Smooth muscle cell (in vitro differentiated cells): ENCODE measurements around the gene SELPLG. TPM values are rescaled to one million over a fixed set of nuclear protein-coding genes. Genes with fewer than 3 reads are reported as not detected.
A peak's percentile ranks its signal among the peaks of the same experiment; 100 is the strongest.
"Not testable (repeated sequence)": the region's sequence is repeated elsewhere in the genome, so short reads cannot be mapped to it uniquely, and the experiment has no call there.

Experiments used
- DNase-seq: peaks from one replicate; lab custom pipeline; 2025; ENCODE audit not compliant: unreplicated experiment; lab: John Stamatoyannopoulos, UW
- H2AFZ ChIP-seq: fragments of 200-600 bp; sonication (generic); 2 replicates; pipeline ENCODE4 v1.6.0; 2016; ENCODE audit warnings: antibody characterized with exemption, low read depth, mild to moderate bottlenecking
- H3F3A ChIP-seq: fragments of 200-600 bp; sonication (generic); 2 replicates; pipeline ENCODE4 v1.6.0; 2017; ENCODE audit warnings: antibody characterized with exemption, low read depth
- H3K27ac ChIP-seq: fragments of 200-600 bp; sonication (generic); 2 replicates; pipeline ENCODE4 v1.5.1; 2016; ENCODE audit warnings: low read depth, mild to moderate bottlenecking
- H3K27me3 ChIP-seq: fragments of 200-600 bp; sonication (generic); 2 replicates; pipeline ENCODE4 v1.6.1; 2016; ENCODE audit warnings: low read depth, mild to moderate bottlenecking
- H3K36me3 ChIP-seq: fragments of 200-600 bp; sonication (generic); 2 replicates; pipeline ENCODE4 v1.5.1; 2016; ENCODE audit warnings: low read depth
- H3K4me1 ChIP-seq: fragments of 200-600 bp; sonication (generic); 2 replicates; pipeline ENCODE4 v1.5.1; 2016; ENCODE audit warnings: low read depth
- H3K4me2 ChIP-seq: fragments of 200-600 bp; sonication (generic); 2 replicates; pipeline ENCODE4 v1.6.0; 2016; ENCODE audit warnings: mild to moderate bottlenecking
- H3K4me3 ChIP-seq: fragments of 200-600 bp; sonication (generic); 2 replicates; pipeline ENCODE4 v1.5.1; 2016; ENCODE audit warnings: mild to moderate bottlenecking
- H3K79me2 ChIP-seq: fragments of 200-600 bp; sonication (generic); 2 replicates; pipeline ENCODE4 v1.6.0; 2016; ENCODE audit warnings: low read depth, mild to moderate bottlenecking
- H3K9ac ChIP-seq: fragments of 200-600 bp; sonication (generic); 2 replicates; pipeline ENCODE4 v1.6.0; 2016; ENCODE audit warnings: low read depth
- H3K9me3 ChIP-seq: fragments of 200-600 bp; sonication (generic); replicated peaks from 2 replicates; pipeline ENCODE4 v1.5.1; 2016; ENCODE audit warnings: low read depth
- H4K20me1 ChIP-seq: fragments of 200-600 bp; sonication (generic); 2 replicates; pipeline ENCODE4 v1.6.0; 2016; ENCODE audit warnings: low read depth
- CTCF ChIP-seq: fragments of 200-600 bp; sonication (generic); IDR thresholded peaks from 2 replicates; pipeline ENCODE4 v1.5.1; 2017; ENCODE audit warnings: borderline replicate concordance, mild to moderate bottlenecking, antibody characterized with exemption; ENCODE audit not compliant: insufficient read depth, poor library complexity, severe bottlenecking
- WGBS: methylation state at CpG from one replicate; pipeline ENCODE4 v1.1.7; 2016; ENCODE audit warnings: low lambda C conversion rate; 5-methylcytosine and 5-hydroxymethylcytosine counted together
- polyA plus RNA-seq: library from polyadenylated mRNA; unstranded; fragments of >200 nt; fragmentation: Nextera tagmentation; extraction: Ambion mirVana; gene quantifications from 2 replicates; pipeline ENCODE4 v1.2.1, GENCODE V29; 2016
- total RNA-seq: library from RNA; depleted of rRNA; stranded (reverse); fragments of >200 nt; gene quantifications from 2 replicates; pipeline ENCODE4 v1.2.3, GENCODE V29; 2014

SELPLG gene
- total and polyA plus RNA-seq, 2 experiments from 2014 or later, result 0.09 to 2.0 TPM

DNA sequence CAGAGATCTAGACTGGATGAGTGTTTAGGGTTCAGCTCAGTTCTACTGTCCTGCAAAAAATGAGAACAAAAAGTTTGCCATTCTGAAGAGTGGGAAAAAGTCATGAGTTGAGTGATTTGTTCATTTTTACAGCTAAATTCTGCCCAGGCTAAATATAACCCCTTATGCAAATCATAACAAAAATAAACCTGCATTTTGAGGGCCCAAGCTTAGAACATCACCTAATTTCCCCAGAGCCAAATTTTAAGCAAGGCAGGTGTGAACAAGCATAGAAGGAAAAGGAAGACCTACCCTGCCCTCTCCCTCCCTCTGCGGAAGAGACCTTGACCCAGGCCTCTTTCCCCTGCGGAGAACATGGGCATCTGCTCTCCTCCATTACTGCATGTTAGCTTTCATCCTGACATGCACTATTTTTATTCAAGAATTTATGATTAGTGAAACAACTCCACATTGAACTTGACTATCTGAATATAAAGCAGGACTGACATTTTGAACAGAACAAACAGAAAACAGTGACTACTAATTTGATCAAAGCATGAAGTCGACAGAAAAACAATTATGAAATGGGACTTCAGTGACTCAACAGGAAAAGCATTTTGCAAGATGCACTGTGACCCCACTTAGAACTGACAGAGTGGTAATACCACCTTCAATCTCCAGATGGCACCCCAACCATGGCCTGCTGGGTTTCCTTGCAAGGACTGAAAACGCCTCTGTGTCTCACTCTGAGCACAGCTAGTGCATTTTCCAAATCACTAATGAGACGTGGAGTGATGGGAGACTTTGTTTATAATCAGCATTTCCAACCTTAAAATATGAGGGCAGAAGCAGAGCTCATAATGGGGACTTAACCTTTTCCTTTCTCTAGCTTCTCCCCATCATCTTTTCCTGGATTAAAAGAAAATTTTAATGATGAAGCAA lies 30.9 kb upstream of the SELPLG start:
- peak; percentile 89 for TF ChIP-seq CTCF
- 18% methylated on average over 5 of the region's 5 CpGs for WGBS
- no peak overlapping the region for H2AFZ ChIP-seq
- no peaks in the 10 kb centered on the region for H3K36me3 ChIP-seq
- no peaks in the 10 kb centered on the region for H3K27me3 ChIP-seq
- DNase-seq, result peak; percentile 37
- H3K4me3 ChIP-seq, result no peak overlapping the region
- peak overlapping the region; percentile 21 for H3K9ac ChIP-seq
- H3K79me2 ChIP-seq, result peaks cover 89% of the 10 kb centered on the region
- H3F3A ChIP-seq, result peaks cover 23% of the 10 kb centered on the region
- peaks cover 12% of the 10 kb centered on the region for H4K20me1 ChIP-seq
- no peaks in the 10 kb centered on the region for H3K9me3 ChIP-seq
- H3K4me1 ChIP-seq, result peaks cover 19% of the 10 kb centered on the region
- H3K27ac ChIP-seq, result peak overlapping the region; percentile 76
- peak overlapping the region; percentile 64 for H3K4me2 ChIP-seq

DNA sequence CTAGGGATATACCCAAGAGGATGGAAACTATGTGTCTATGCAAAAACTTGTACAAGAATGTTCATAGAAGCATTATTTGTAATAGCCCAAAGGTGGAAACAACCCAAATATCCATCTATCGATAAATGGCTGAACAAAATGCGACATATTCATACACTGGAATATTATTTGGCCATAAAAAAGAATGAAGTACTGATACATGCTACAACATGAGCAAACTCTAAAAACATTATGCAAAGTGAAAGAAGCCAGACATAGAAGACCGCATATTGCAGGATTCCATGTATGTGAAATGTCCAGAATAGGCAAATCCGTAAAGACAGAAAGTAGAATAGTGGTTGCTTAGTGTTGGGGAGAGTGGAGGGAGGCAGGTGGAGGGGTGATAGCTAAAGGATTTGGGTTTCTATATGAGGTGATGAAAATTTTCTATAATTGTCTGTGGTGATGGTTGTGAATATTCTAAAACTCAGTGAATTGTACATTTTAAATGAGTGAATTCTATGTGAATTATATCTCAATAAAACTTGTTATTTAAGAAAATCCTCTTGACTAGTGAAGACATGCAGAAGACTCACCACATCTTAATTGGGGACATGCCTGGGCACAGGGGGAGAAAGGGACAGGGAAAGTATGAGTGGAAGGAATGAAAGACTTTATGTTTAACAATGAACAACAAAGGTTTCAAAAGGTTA lies 29.8 kb upstream of the SELPLG start:
- no peaks in the 10 kb centered on the region for H3K36me3 ChIP-seq
- no peak overlapping the region for H3K4me3 ChIP-seq
- over 99% methylated on average over 4 of the region's 4 CpGs for WGBS
- no peaks in the 10 kb centered on the region for H3K27me3 ChIP-seq
- H3K27ac ChIP-seq, result peak overlapping the region; percentile 76
- H3K9me3 ChIP-seq, result no peaks in the 10 kb centered on the region
- DNase-seq, result no peak
- no peak overlapping the region for H3K4me2 ChIP-seq
- peaks cover 85% of the 10 kb centered on the region for H3K79me2 ChIP-seq
- H3K4me1 ChIP-seq, result peaks cover 19% of the 10 kb centered on the region
- H2AFZ ChIP-seq, result no peak overlapping the region
- peaks cover 23% of the 10 kb centered on the region for H3F3A ChIP-seq
- no peak overlapping the region for H3K9ac ChIP-seq
- TF ChIP-seq CTCF, result no peak
- H4K20me1 ChIP-seq, result peaks cover 12% of the 10 kb centered on the region

GRCh38 chr12:108658115-108658514 lies 24.4 kb upstream of the SELPLG start:
- not testable (repeated sequence) for H3K36me3 ChIP-seq, H3K27ac ChIP-seq, H2AFZ ChIP-seq, H3K9ac ChIP-seq, H3K27me3 ChIP-seq, H3F3A ChIP-seq, DNase-seq, H3K4me3 ChIP-seq, H3K9me3 ChIP-seq, H3K4me2 ChIP-seq, H3K4me1 ChIP-seq
- WGBS, result 95% methylated on average over 4 of the region's 4 CpGs
- Histone ChIP-seq H4K20me1 (peaks cover 12% of the 10 kb centered on the region), H3K79me2 (peaks cover 38% of the 10 kb centered on the region)

DNA sequence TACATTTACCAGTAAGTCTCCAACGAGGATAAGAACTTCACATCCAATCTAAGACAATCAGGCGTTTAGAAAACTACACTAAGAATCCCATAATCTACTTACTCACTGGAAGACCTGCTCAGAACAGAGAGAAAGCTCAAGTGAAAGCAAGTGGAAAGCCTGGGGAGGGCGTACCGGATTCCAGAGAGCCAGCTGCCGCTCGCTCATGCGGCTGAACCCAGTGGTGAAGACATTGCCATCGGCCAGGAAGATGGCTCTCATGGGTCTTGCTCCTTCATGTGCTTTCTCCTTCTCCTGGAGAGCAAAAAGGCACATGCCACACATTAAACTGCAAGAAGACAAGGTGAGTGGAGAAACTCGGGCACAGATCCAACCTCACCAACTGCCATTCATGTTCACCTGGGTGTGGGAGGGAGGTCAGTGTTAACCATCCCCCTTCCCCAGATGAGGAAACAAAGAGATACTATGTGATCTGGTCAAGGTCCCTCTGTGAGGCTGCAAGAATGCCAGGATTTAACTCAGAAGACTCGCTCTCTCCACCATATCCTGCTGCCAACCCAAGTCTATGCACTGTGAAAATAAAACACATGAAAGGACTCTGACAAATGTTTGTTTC lies 23.5 kb upstream of the SELPLG start:
- Histone ChIP-seq H3K79me2 (peaks cover 29% of the 10 kb centered on the region), H3K9ac (no peak overlapping the region), H3K4me3 (no peak overlapping the region), H2AFZ (no peak overlapping the region), H3K36me3 (peaks cover 4% of the 10 kb centered on the region), H3K9me3 (no peaks in the 10 kb centered on the region), H3K4me1 (no peaks in the 10 kb centered on the region), H3K27ac (no peak overlapping the region), H3K27me3 (no peaks in the 10 kb centered on the region), H3F3A (no peaks in the 10 kb centered on the region), H4K20me1 (peaks cover 12% of the 10 kb centered on the region), H3K4me2 (no peak overlapping the region)
- TF ChIP-seq CTCF, result no peak
- WGBS, result 99% methylated on average over 10 of the region's 10 CpGs
- DNase-seq, result no peak

- H3K27ac ChIP-seq, H3K4me1 ChIP-seq, H3K27me3 ChIP-seq, H3K9me3 ChIP-seq, DNase-seq, H3F3A ChIP-seq, H2AFZ ChIP-seq, H3K9ac ChIP-seq, H3K4me2 ChIP-seq, H3K36me3 ChIP-seq, H3K4me3 ChIP-seq: not testable (repeated sequence)
- WGBS, result 98% methylated on average over 8 of the region's 24 CpGs
- peaks cover 12% of the 10 kb centered on the region for H4K20me1 ChIP-seq
- peaks cover 20% of the 10 kb centered on the region for H3K79me2 ChIP-seq
Observed at GRCh38 chr12:108656247-108656646, 22.6 kb upstream of the SELPLG start.

GRCh38 chr12:108655812-108656175 lies 22.1 kb upstream of the SELPLG start:
- H3K36me3 ChIP-seq, DNase-seq, H3F3A ChIP-seq, H3K27me3 ChIP-seq, H4K20me1 ChIP-seq, H3K4me3 ChIP-seq, H3K4me1 ChIP-seq, H3K4me2 ChIP-seq, H3K9me3 ChIP-seq, H3K9ac ChIP-seq, H2AFZ ChIP-seq, H3K27ac ChIP-seq: not testable (repeated sequence)
- 88% methylated on average over 15 of the region's 28 CpGs for WGBS
- H3K79me2 ChIP-seq, result peaks cover 16% of the 10 kb centered on the region
